ENCODE results near the gene WWOX. TPM values are rescaled to one million over a fixed set of nuclear protein-coding genes. Genes with fewer than 3 reads are reported as not detected.
A peak's percentile ranks its signal among the peaks of the same experiment; 100 is the strongest.

Gene WWOX
- total RNA-seq, 1 donor: 8.2 TPM

GRCh38 chr16:78494674-78495073 is 395.2 kb downstream of the WWOX start:
- no peak for DNase-seq (ENCODE audit: low read depth)
- TF ChIP-seq CTCF (IDR thresholded peaks at IDR 0.05; ENCODE audit: insufficient read depth, low read depth, low read length): no peak
- no peak overlapping the region for H3K4me3 ChIP-seq (ENCODE audit: low read depth, low read length)

GRCh38 chr16:78496189-78496588 is 396.7 kb downstream of the WWOX start:
- no peak for DNase-seq (ENCODE audit: low read depth)
- no peak overlapping the region for H3K4me3 ChIP-seq (ENCODE audit: low read depth, low read length)
- TF ChIP-seq CTCF (IDR thresholded peaks at IDR 0.05; ENCODE audit: insufficient read depth, low read depth, low read length): no peak

GRCh38 chr16:78499399-78499798 is 399.9 kb downstream of the WWOX start:
- H3K4me3 ChIP-seq (ENCODE audit: low read depth, low read length): no peak overlapping the region
- no peak for TF ChIP-seq CTCF (IDR thresholded peaks at IDR 0.05; ENCODE audit: insufficient read depth, low read depth, low read length)
- DNase-seq (ENCODE audit: low read depth): no peak

GRCh38 chr16:78500659-78501270 is 401.3 kb downstream of the WWOX start:
- TF ChIP-seq CTCF (IDR thresholded peaks at IDR 0.05; ENCODE audit: insufficient read depth, low read depth, low read length): no peak
- DNase-seq (ENCODE audit: low read depth): no peak
- no peak overlapping the region for H3K4me3 ChIP-seq (ENCODE audit: low read depth, low read length)

GRCh38 chr16:78501744-78502143 is 402.3 kb downstream of the WWOX start:
- DNase-seq (ENCODE audit: low read depth): no peak
- TF ChIP-seq CTCF (IDR thresholded peaks at IDR 0.05; ENCODE audit: insufficient read depth, low read depth, low read length): no peak

GRCh38 chr16:78502812-78503350 is 403.4 kb downstream of the WWOX start:
- no peak for DNase-seq (ENCODE audit: low read depth)
- TF ChIP-seq CTCF (IDR thresholded peaks at IDR 0.05; ENCODE audit: insufficient read depth, low read depth, low read length): no peak
- H3K4me3 ChIP-seq (ENCODE audit: low read depth, low read length): no peak overlapping the region

More at GRCh38 chr16:78501744-78502143, 402.3 kb downstream of the WWOX start:
- no peak overlapping the region for H3K4me3 ChIP-seq (ENCODE audit: low read depth, low read length)

- H3K4me3 ChIP-seq (ENCODE audit: low read depth, low read length): no peak overlapping the region
- TF ChIP-seq CTCF (IDR thresholded peaks at IDR 0.05; ENCODE audit: insufficient read depth, low read depth, low read length): peak; percentile 79
- peak; percentile 86 for DNase-seq (ENCODE audit: low read depth)
These were observed 404.1 kb downstream of the WWOX start for GRCh38 chr16:78503602-78504001.
